ENCODE data around the gene HPGD. TPM values are rescaled to one million over a fixed set of nuclear protein-coding genes. Genes with fewer than 3 reads are reported as not detected.

HPGD gene
- total RNA-seq, 2 experiments from 2014 or later = 16.5 to 19.5 TPM

GRCh38 chr4:174460684-174461083, 61.6 kb downstream of the HPGD start:
- Mint-ChIP-seq H3K27me3 (ENCODE audit: low read depth) (peaks cover 5% of the 10 kb centered on the region), H3K4me3 (no peak overlapping the region), H3K9me3 (ENCODE audit: insufficient read depth) (no peaks in the 10 kb centered on the region), H3K4me1 (ENCODE audit: low read depth) (no peaks in the 10 kb centered on the region), H3K27ac (no peak overlapping the region), H3K36me3 (ENCODE audit: low read depth) (no peaks in the 10 kb centered on the region)
- CTCF ChIA-PET = no interaction called here
- no peak for DNase-seq
- ATAC-seq = no peak
- POLR2A ChIA-PET = no interaction called here

GRCh38 chr4:174457468-174457867, 64.8 kb downstream of the HPGD start:
- Mint-ChIP-seq H3K4me3 (no peak overlapping the region), H3K27ac (no peak overlapping the region), H3K36me3 (ENCODE audit: low read depth) (no peaks in the 10 kb centered on the region), H3K9me3 (ENCODE audit: insufficient read depth) (no peaks in the 10 kb centered on the region), H3K27me3 (ENCODE audit: low read depth) (peaks cover 5% of the 10 kb centered on the region), H3K4me1 (ENCODE audit: low read depth) (no peaks in the 10 kb centered on the region)
- ChIA-PET POLR2A (no interaction called here), CTCF (no interaction called here)
- ATAC-seq (no peak), DNase-seq (no peak)

- H3K4me1 Mint-ChIP-seq (ENCODE audit: low read depth) = no peaks in the 10 kb centered on the region
- H3K27me3 Mint-ChIP-seq (ENCODE audit: low read depth) = peaks cover 5% of the 10 kb centered on the region
- H3K36me3 Mint-ChIP-seq (ENCODE audit: low read depth) = no peaks in the 10 kb centered on the region
- no peak overlapping the region for H3K27ac Mint-ChIP-seq
- ChIA-PET POLR2A (no interaction called here), CTCF (no interaction called here)
- ATAC-seq = no peak
- no peak for DNase-seq
- H3K9me3 Mint-ChIP-seq (ENCODE audit: insufficient read depth) = no peaks in the 10 kb centered on the region
- H3K4me3 Mint-ChIP-seq = no peak overlapping the region
These were observed 67.3 kb downstream of the HPGD start for GRCh38 chr4:174454815-174455473.

- ChIA-PET POLR2A (no interaction called here), CTCF (no interaction called here)
- Mint-ChIP-seq H3K27ac (no peak overlapping the region), H3K4me3 (no peak overlapping the region), H3K36me3 (ENCODE audit: low read depth) (no peaks in the 10 kb centered on the region), H3K4me1 (ENCODE audit: low read depth) (no peaks in the 10 kb centered on the region), H3K27me3 (ENCODE audit: low read depth) (no peaks in the 10 kb centered on the region), H3K9me3 (ENCODE audit: insufficient read depth) (no peaks in the 10 kb centered on the region)
- DNase-seq (no peak), ATAC-seq (no peak)
These were observed 70.5 kb downstream of the HPGD start for GRCh38 chr4:174451718-174452296.

- Mint-ChIP-seq H3K4me3 (no peak overlapping the region), H3K27me3 (ENCODE audit: low read depth) (no peaks in the 10 kb centered on the region), H3K4me1 (ENCODE audit: low read depth) (no peaks in the 10 kb centered on the region), H3K9me3 (ENCODE audit: insufficient read depth) (no peaks in the 10 kb centered on the region), H3K27ac (no peak overlapping the region), H3K36me3 (ENCODE audit: low read depth) (peaks cover 3% of the 10 kb centered on the region)
- no peak for ATAC-seq
- ChIA-PET POLR2A (no interaction called here), CTCF (no interaction called here)
- DNase-seq = no peak
These were observed 71.5 kb downstream of the HPGD start for GRCh38 chr4:174450786-174451125.

GRCh38 chr4:174449944-174450785, 72.1 kb downstream of the HPGD start:
- no peak for DNase-seq
- Mint-ChIP-seq H3K4me3 (no peak overlapping the region), H3K9me3 (ENCODE audit: insufficient read depth) (no peaks in the 10 kb centered on the region), H3K36me3 (ENCODE audit: low read depth) (peaks cover 3% of the 10 kb centered on the region), H3K27me3 (ENCODE audit: low read depth) (no peaks in the 10 kb centered on the region), H3K27ac (no peak overlapping the region), H3K4me1 (ENCODE audit: low read depth) (no peaks in the 10 kb centered on the region)
- CTCF ChIA-PET = no interaction called here
- ATAC-seq = no peak
- POLR2A ChIA-PET = no interaction called here

GRCh38 chr4:174449152-174449551, 73.1 kb downstream of the HPGD start:
- ChIA-PET CTCF (no interaction called here), POLR2A (no interaction called here)
- no peaks in the 10 kb centered on the region for H3K9me3 Mint-ChIP-seq (ENCODE audit: insufficient read depth)
- peaks cover 3% of the 10 kb centered on the region for H3K36me3 Mint-ChIP-seq (ENCODE audit: low read depth)
- no peaks in the 10 kb centered on the region for H3K4me1 Mint-ChIP-seq (ENCODE audit: low read depth)
- H3K27me3 Mint-ChIP-seq (ENCODE audit: low read depth) = no peaks in the 10 kb centered on the region
- H3K4me3 Mint-ChIP-seq = no peak overlapping the region
- no peak for ATAC-seq
- DNase-seq = no peak
- no peak overlapping the region for H3K27ac Mint-ChIP-seq

GRCh38 chr4:174444390-174444789, 77.9 kb downstream of the HPGD start:
- ChIA-PET POLR2A (no interaction called here), CTCF (no interaction called here)
- ATAC-seq (no peak), DNase-seq (no peak)
- no peak overlapping the region for H3K27ac Mint-ChIP-seq
- H3K4me1 Mint-ChIP-seq (ENCODE audit: low read depth) = no peaks in the 10 kb centered on the region
- no peak overlapping the region for H3K4me3 Mint-ChIP-seq
- H3K27me3 Mint-ChIP-seq (ENCODE audit: low read depth) = no peaks in the 10 kb centered on the region
- no peaks in the 10 kb centered on the region for H3K9me3 Mint-ChIP-seq (ENCODE audit: insufficient read depth)
- peaks cover 3% of the 10 kb centered on the region for H3K36me3 Mint-ChIP-seq (ENCODE audit: low read depth)

Other genes with a start within 250 kb of the HPGD start
- gene FBXO8, start 238.8 kb downstream of the HPGD start, total RNA-seq = 10 to 100 TPM; 13.7 to 16.6 TPM
- gene CEP44, start 238.6 kb downstream of the HPGD start, total RNA-seq = 10 to 100 TPM; 19.1 to 21.2 TPM

Measured in activated CD8-positive, alpha-beta T cell treated with anti-CD3 and anti-CD28 coated beads, Interleukin-2, amount 10 ng/mL, durations not matched to agents 7 days and 5 days (primary cell).